ENCODE measurements around the gene PERM1. TPM values are rescaled to one million over a fixed set of nuclear protein-coding genes. Genes with fewer than 3 reads are reported as not detected.
"Not testable (repeated sequence)": the region's sequence is repeated elsewhere in the genome, so short reads cannot be mapped to it uniquely, and the experiment has no call there.

PERM1 gene
- total RNA-seq, 2 donors from 2014 or later: not detected

GRCh38 chr1:997993-998744 lies 16.3 kb upstream of the PERM1 start:
- DNase-seq: no peak
- no peak overlapping the region for H3K27ac Mint-ChIP-seq
- peaks cover 2% of the 10 kb centered on the region for H3K36me3 Mint-ChIP-seq (ENCODE audit: low read depth)
- ATAC-seq: no peak
- peaks cover 9% of the 10 kb centered on the region for H3K4me1 Mint-ChIP-seq
- H3K4me3 Mint-ChIP-seq: peak overlapping the region; percentile 36
- no peaks in the 10 kb centered on the region for H3K9me3 ChIP-seq (ENCODE audit: control insufficient read depth, low read length, poor library complexity, severe bottlenecking)
- H3K27me3 Mint-ChIP-seq: peaks cover 12% of the 10 kb centered on the region

DNA sequence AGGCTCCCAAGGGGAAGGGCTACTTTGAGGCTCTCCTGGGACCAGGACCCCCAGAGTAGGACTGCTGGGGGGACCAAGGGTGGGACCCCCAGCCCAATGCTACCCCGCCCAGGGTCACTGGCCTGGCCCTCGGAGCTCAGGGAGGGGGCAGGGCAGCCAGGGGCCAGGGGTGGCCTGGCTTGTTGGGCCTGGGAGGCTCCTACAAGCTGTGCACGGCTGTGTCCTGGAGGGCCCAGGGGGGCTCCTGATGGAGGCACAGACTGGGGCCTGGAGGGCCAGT lies 15.8 kb upstream of the PERM1 start:
- no peak for ATAC-seq
- Mint-ChIP-seq H3K4me1 (peaks cover 9% of the 10 kb centered on the region), H3K27ac (no peak overlapping the region), H3K27me3 (peaks cover 8% of the 10 kb centered on the region), H3K4me3 (no peak overlapping the region), H3K36me3 (ENCODE audit: low read depth) (peaks cover 2% of the 10 kb centered on the region)
- no peaks in the 10 kb centered on the region for H3K9me3 ChIP-seq (ENCODE audit: control insufficient read depth, low read length, poor library complexity, severe bottlenecking)
- no peak for DNase-seq

DNA sequence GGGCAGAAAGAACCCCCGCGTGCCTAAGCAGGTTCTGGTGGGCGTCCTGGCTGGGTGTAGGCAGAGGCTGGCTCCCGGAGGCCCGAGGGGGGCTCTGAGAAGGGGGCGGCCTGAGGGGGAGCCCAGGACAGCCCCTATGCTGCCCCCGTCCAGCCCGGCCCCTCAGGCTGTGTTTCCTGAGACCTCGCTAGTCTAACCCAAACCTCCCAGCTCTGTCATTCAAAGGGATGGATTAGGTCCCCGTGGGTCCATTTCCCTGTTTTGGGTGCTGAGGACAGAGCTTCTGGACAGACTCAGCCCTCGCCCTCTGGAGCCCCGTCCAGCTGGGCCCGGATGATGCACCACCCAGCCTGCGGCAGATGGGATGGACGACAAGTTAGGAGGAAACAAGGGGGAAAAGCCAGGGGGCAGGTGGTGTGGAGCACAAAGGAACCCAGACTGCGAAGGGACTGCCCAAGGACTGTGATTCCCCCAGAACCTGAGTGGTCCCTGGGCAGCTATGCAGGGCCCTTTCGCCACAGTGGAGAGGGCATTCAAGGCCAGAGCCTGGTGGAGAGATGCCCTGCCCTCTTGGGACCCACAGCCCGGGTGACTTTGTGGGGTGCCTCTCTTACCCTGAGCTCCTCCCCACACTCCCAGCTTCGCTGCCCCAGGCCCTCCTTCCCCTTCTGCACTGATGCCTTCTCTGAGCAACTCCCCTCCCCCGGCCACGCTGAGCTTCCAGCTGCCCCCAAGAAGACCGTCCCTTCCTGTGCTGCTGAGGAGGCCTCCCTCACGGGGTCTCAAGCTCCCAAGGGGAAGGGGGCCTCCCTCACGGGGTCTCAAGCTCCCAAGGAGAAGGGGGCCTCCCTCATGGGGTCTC lies 15.2 kb upstream of the PERM1 start:
- Mint-ChIP-seq H3K27ac (no peak overlapping the region), H3K36me3 (ENCODE audit: low read depth) (peaks cover 2% of the 10 kb centered on the region), H3K27me3 (peaks cover 8% of the 10 kb centered on the region), H3K4me1 (peaks cover 9% of the 10 kb centered on the region), H3K4me3 (no peak overlapping the region)
- no peak for DNase-seq
- H3K9me3 ChIP-seq (ENCODE audit: control insufficient read depth, low read length, poor library complexity, severe bottlenecking): no peaks in the 10 kb centered on the region
- ATAC-seq: no peak

GRCh38 chr1:995665-996633 lies 14.1 kb upstream of the PERM1 start:
- H3K4me1 Mint-ChIP-seq: peaks cover 9% of the 10 kb centered on the region

GRCh38 chr1:994546-994945 lies 12.7 kb upstream of the PERM1 start:
- not testable (repeated sequence) for H3K4me3 Mint-ChIP-seq; H3K4me1 Mint-ChIP-seq; H3K36me3 Mint-ChIP-seq (ENCODE audit: low read depth); H3K27ac Mint-ChIP-seq; ATAC-seq; H3K9me3 ChIP-seq (ENCODE audit: control insufficient read depth, low read length, poor library complexity, severe bottlenecking); DNase-seq
- H3K27me3 Mint-ChIP-seq: peaks cover 26% of the 10 kb centered on the region

More at GRCh38 chr1:995665-996633, 14.1 kb upstream of the PERM1 start:
- Mint-ChIP-seq H3K27me3 (peaks cover 12% of the 10 kb centered on the region), H3K27ac (no peak overlapping the region), H3K4me3 (no peak overlapping the region), H3K36me3 (ENCODE audit: low read depth) (peaks cover 4% of the 10 kb centered on the region)
- H3K9me3 ChIP-seq (ENCODE audit: control insufficient read depth, low read length, poor library complexity, severe bottlenecking): no peaks in the 10 kb centered on the region
- DNase-seq (no peak), ATAC-seq (no peak)

- H3K4me1 Mint-ChIP-seq: peaks cover 9% of the 10 kb centered on the region
- H3K27me3 Mint-ChIP-seq: peaks cover 36% of the 10 kb centered on the region
- H3K9me3 ChIP-seq (ENCODE audit: control insufficient read depth, low read length, poor library complexity, severe bottlenecking): no peaks in the 10 kb centered on the region
- ATAC-seq: no peak
- no peak overlapping the region for H3K27ac Mint-ChIP-seq
- H3K4me3 Mint-ChIP-seq: no peak overlapping the region
- DNase-seq: no peak
- peaks cover 2% of the 10 kb centered on the region for H3K36me3 Mint-ChIP-seq (ENCODE audit: low read depth)
These were observed 11.6 kb upstream of the PERM1 start for GRCh38 chr1:993379-993995.

DNA sequence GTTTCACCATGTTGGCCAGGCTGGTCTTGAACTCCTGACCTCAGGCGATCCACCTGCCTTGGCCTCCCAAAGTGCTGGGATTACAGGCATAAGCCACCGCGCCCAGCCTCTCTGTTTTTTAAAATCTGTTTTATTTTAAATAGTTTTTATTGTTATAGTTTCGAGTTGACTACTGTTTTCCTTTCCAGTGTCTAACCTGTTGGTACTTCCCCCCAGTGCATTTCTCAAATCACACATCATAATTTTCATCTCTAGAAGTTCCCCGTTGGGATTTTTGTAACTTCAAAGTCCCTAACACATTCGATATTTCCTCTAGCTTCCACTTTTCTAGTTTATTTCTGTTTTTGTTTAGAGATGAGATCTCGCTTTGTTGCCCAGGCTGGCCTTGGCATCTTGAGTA lies 10.5 kb upstream of the PERM1 start:
- Mint-ChIP-seq H3K27me3 (peaks cover 46% of the 10 kb centered on the region), H3K4me1 (peaks cover 6% of the 10 kb centered on the region), H3K27ac (no peak overlapping the region), H3K4me3 (no peak overlapping the region), H3K36me3 (ENCODE audit: low read depth) (peaks cover 2% of the 10 kb centered on the region)
- H3K9me3 ChIP-seq (ENCODE audit: control insufficient read depth, low read length, poor library complexity, severe bottlenecking): no peaks in the 10 kb centered on the region
- DNase-seq (no peak), ATAC-seq (no peak)

- H3K4me1 Mint-ChIP-seq: peaks cover 3% of the 10 kb centered on the region
- no peak overlapping the region for H3K4me3 Mint-ChIP-seq
- H3K27ac Mint-ChIP-seq: no peak overlapping the region
- no peak for ATAC-seq
- peaks cover 46% of the 10 kb centered on the region for H3K27me3 Mint-ChIP-seq
- no peaks in the 10 kb centered on the region for H3K9me3 ChIP-seq (ENCODE audit: control insufficient read depth, low read length, poor library complexity, severe bottlenecking)
- DNase-seq: no peak
- peaks cover 2% of the 10 kb centered on the region for H3K36me3 Mint-ChIP-seq (ENCODE audit: low read depth)
These were observed 10.0 kb upstream of the PERM1 start for GRCh38 chr1:991895-992294.

GRCh38 chr1:991275-991674 lies 9.4 kb upstream of the PERM1 start:
- ATAC-seq; H3K4me1 Mint-ChIP-seq; H3K36me3 Mint-ChIP-seq (ENCODE audit: low read depth); H3K9me3 ChIP-seq (ENCODE audit: control insufficient read depth, low read length, poor library complexity, severe bottlenecking); H3K4me3 Mint-ChIP-seq; DNase-seq; H3K27ac Mint-ChIP-seq: not testable (repeated sequence)
- peaks cover 49% of the 10 kb centered on the region for H3K27me3 Mint-ChIP-seq

- peaks cover 64% of the 10 kb centered on the region for H3K27me3 Mint-ChIP-seq
- not testable (repeated sequence) for H3K27ac Mint-ChIP-seq, H3K4me1 Mint-ChIP-seq
These were observed 6.2 kb upstream of the PERM1 start for GRCh38 chr1:988061-988460.

GRCh38 chr1:985126-985525 lies 3.2 kb upstream of the PERM1 start:
- Mint-ChIP-seq H3K36me3 (ENCODE audit: low read depth) (no peaks in the 10 kb centered on the region), H3K27me3 (peaks cover 62% of the 10 kb centered on the region), H3K27ac (no peak overlapping the region), H3K4me3 (no peak overlapping the region), H3K4me1 (no peaks in the 10 kb centered on the region)
- DNase-seq (no peak), ATAC-seq (no peak)
- H3K9me3 ChIP-seq (ENCODE audit: control insufficient read depth, low read length, poor library complexity, severe bottlenecking): no peaks in the 10 kb centered on the region

More at GRCh38 chr1:988061-988460, 6.2 kb upstream of the PERM1 start:
- H3K9me3 ChIP-seq (ENCODE audit: control insufficient read depth, low read length, poor library complexity, severe bottlenecking); ATAC-seq; DNase-seq; H3K36me3 Mint-ChIP-seq (ENCODE audit: low read depth); H3K4me3 Mint-ChIP-seq: not testable (repeated sequence)

GRCh38 chr1:984476-984814 lies 2.6 kb upstream of the PERM1 start:
- no peaks in the 10 kb centered on the region for H3K9me3 ChIP-seq (ENCODE audit: control insufficient read depth, low read length, poor library complexity, severe bottlenecking)
- no peak for ATAC-seq
- H3K27me3 Mint-ChIP-seq: peaks cover 55% of the 10 kb centered on the region
- no peak overlapping the region for H3K4me3 Mint-ChIP-seq
- no peak overlapping the region for H3K27ac Mint-ChIP-seq
- DNase-seq: no peak
- H3K4me1 Mint-ChIP-seq: no peaks in the 10 kb centered on the region
- no peaks in the 10 kb centered on the region for H3K36me3 Mint-ChIP-seq (ENCODE audit: low read depth)
